Measurements from ENCODE around the gene ALOX12B.
"Not testable (repeated sequence)": the region's sequence is repeated elsewhere in the genome, so short reads cannot be mapped to it uniquely, and the experiment has no call there.

ALOX12B gene

GRCh38 chr17:8063761-8064534, 23.6 kb downstream of the ALOX12B start:
- no peak for DNase-seq

DNA sequence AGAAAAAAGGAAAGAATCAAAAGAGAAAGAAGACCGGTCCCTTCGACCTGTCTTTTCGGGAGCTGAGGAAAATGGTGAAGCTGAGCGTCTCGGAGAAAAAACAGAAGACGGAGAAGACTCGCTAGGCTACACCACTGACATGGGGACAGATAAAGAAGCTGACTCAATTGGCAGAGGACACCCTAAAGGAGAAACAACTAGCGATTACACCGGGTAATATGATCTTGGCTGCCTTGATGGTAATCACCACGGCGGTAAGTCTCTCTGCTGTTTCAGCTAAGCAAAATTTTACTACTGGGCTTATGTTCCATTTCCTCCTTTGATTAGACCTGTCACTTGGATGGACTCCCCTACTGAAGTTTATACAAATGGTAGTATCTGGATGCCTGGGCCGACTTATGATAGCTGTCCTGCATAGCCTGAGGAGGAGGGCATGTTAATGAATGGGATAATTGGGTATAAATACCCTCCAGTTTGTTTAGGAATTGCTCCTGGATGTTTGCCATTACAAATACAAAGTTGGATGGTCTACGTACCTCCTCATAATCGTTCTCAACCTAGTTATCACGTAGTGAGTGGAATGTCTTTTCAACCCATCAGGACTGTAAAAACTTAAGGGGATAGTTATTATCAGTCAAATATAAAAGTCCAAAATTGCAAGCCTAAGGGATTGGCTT, 24.6 kb downstream of the ALOX12B start:
- no peak for DNase-seq

DNA sequence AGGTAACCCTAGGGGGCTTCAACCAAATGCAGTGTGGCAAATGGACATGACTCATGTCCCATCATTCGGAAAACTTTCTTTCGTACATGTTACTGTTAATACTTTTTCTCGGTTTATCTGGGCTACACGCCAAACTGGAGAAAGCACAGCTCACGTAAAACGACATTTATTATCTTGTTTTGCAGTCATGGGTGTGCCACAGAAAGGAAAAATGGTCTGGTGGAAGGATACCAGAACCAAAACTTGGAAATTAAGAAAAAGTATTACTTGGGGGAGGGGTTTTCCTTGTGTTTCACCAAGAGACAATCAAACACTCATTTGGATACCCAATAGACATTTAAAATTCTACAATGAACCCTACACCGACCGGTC, 25.1 kb downstream of the ALOX12B start:
- no peak for DNase-seq

GRCh38 chr17:8061851-8062250, 25.7 kb downstream of the ALOX12B start:
- not testable (repeated sequence) for DNase-seq

DNA sequence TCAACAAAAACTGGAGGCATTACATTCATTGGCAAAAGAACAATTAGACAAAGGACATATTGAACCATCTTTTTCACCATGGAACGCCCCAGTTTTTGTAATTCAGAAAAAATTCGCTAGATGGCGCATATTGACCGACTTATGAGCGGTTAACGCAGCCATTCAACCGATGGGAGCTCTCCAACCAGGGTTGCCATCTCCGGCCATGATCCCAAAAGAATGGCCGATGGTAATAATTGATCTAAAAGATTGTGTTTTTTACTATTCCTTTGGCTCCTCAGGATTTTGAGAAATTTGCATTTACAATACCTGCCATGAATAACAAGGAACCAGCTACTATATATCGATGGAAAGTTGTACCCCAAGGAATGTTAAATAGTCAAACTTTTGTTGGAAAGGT, 27.2 kb downstream of the ALOX12B start:
- DNase-seq = peak; percentile 67

DNA sequence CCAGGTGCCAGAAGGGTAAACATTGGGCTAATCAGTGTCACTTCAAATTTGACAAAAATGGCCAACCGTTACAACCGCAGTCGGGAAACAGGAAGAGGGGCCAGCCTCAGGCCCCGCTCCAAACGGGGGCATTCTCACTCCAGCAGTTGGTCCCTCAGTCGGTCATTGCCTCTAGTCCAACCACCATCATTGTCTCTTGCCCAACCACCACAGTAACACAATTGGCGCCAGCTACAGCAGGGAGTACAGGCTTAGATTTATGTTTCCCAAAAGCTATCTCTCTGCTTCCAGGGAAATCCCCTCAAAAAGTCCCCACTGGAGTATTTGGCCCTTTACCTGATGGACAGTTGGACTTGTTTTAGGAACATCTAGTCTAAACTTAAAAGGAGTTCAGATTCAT, 28.4 kb downstream of the ALOX12B start:
- no peak for DNase-seq

- DNase-seq = peak; percentile 53
Observed at GRCh38 chr17:8057691-8058114, 29.8 kb downstream of the ALOX12B start.

GRCh38 chr17:8056976-8057625, 30.4 kb downstream of the ALOX12B start:
- no peak for DNase-seq

DNA sequence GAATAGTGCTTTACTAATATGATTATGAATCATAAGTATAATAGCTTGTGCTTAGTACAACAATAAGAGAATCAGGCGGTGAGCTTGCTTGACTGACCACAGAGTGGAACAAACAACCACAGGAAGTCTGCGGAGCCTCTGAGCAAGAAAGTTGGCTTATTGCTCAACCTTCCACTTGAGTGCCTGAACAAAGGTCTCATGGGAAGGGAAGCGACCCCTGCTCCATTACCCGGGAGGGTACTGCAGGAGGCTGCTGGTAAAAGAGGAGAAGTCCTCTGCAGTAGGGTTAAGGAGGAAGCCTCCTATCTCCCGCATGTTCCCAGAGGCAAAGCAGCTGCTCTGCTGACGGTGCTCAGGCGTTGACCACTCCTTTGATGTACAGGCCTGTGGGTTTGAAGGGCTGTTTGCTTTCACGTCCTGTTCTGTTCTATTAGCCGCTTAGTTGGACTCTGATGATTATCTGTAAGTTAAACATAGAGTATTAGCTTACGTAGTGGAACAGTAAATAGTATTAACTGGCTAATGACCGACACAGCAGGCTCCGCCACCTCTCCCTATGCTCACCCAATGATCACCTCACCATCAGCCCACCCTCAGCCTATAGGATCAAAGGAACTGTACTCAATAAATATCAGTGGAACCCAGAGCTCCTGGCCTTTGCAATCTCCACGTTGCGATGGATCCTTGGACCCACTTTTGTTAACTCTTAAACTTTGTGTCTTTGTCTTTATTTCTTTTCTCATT, 31.1 kb downstream of the ALOX12B start:
- no peak for DNase-seq

- DNase-seq = no peak
Observed at GRCh38 chr17:8055851-8056231, 31.7 kb downstream of the ALOX12B start.

GRCh38 chr17:8053600-8053999, 33.9 kb downstream of the ALOX12B start:
- DNase-seq = no peak

GRCh38 chr17:8052256-8053252, 35.0 kb downstream of the ALOX12B start:
- DNase-seq = no peak

- no peak for DNase-seq
Observed at GRCh38 chr17:8051831-8052230, 35.7 kb downstream of the ALOX12B start.

GRCh38 chr17:8048736-8049135, 38.8 kb downstream of the ALOX12B start:
- DNase-seq = no peak

- no peak for DNase-seq
Observed at GRCh38 chr17:8048236-8048635, 39.3 kb downstream of the ALOX12B start.

GRCh38 chr17:8047769-8048110, 39.8 kb downstream of the ALOX12B start:
- DNase-seq = no peak

DNA sequence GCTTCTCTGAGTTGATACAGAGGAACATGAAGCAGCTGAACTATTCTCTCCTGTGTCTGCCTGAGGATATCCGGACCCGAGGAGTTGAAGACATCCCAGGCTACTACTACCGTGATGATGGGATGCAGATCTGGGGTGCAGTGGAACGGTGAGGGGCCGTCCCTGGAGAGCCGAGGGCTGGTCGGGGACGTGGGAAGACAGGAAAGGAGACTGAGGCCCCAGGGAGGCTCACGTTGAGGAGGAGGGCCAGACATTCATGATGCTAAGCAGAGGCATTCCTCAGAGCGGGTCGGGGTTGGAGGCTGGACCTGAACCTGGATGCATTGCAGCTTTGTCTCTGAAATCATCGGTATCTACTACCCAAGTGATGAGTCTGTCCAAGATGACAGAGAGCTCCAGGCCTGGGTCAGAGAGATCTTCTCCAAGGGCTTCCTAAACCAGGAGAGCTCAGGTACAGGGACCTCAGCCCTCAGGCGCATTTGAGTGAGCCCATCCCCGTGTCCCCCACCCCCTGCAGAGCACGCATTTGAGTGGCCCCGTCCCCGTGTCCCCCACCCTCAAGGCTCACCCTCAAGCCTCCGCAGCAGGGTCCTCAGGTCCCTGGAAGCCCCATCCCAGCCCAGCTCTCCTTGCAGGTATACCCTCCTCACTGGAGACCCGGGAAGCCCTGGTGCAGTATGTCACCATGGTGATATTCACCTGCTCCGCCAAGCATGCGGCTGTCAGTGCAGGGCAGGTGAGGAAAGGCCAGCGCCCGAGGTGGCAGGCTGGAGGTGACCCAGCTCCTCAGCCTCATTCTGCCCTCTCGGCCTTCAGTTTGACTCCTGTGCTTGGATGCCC, 40.4 kb downstream of the ALOX12B start:
- no peak for DNase-seq

DNA sequence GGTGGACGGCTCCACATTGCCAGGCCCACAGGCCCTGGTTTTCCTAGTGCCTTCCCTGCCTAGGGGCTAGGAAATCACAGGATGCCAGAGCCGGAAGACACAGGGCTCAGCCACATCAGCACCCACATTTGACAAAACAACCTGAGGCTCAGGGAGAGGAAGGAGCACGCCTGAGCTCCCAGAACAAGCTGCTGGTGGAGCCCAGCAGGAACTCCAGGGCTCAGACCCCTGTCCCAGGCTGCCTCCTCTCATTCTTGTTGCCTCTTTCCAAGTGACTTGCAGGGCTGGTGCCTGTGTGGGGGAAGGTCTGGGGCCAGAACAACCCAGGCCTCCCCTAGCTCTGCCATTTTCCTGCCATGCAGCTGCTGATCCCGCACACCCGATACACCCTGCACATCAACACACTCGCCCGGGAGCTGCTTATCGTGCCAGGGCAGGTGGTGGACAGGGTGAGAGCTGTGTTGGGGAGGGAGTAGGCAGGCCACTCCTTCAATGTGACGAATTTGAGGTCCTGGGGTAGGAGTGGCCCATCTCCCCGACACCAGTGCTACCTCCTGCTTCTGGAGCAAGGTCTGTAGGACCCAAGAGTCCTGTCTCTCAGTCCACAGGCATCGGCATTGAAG, 41.1 kb downstream of the ALOX12B start:
- DNase-seq = no peak

DNA sequence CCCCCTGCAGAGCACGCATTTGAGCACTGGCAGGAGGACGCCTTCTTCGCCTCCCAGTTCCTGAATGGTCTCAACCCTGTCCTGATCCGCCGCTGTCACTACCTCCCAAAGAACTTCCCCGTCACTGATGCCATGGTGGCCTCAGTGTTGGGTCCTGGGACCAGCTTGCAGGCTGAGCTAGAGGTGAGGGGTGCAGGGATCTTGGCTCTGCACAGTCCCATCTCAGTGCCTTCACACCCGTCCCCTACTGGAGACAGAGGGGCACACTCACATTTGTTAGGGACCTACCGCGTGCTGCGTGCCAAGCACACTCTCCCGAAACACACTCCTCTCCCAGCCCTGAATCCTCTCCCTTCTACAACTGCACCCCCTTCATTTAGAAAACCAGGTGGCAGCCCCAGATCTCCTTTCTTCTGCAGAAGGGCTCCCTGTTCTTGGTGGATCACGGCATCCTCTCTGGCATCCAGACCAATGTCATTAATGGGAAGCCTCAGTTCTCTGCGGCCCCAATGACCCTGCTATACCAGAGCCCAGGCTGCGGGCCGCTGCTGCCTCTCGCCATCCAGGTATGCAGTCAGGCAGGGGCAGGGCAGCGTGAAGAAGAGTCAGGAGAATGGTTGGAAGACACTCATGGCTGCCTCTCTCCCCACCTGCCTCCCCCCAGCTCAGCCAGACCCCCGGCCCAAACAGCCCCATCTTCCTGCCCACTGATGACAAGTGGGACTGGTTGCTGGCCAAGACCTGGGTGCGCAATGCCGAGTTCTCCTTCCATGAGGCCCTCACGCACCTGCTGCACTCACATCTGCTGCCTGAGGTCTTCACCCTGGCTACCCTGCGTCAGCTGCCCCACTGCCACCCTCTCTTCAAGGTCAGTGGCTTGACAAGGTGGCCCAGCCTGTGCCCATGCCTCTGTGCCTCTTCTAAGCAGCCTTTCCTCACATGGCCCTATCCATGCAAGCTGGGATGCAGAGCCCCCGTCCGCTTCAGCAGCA, 42.4 kb downstream of the ALOX12B start:
- no peak for DNase-seq

All from CD4-positive, alpha-beta T cell treated with Interleukin-17A for 4 hours (primary cell).